H1 (cell line): Measurements from ENCODE around the gene PDCD10. TPM values are rescaled to one million over a fixed set of nuclear protein-coding genes. Genes with fewer than 3 reads are reported as not detected.

Source experiments
- CTCF ChIA-PET: fragments of 300-600 bp; sonication (Branson Sonifier 250); formaldehyde crosslinking; loops from one replicate; lab custom pipeline; 2021; ENCODE audit not compliant: partially characterized antibody; lab: Charles Lee
- POLR2A ChIA-PET: fragments of 300-600 bp; sonication (Branson Sonifier 250); formaldehyde crosslinking; loops from one replicate; lab custom pipeline; 2021; ENCODE audit warnings: inconsistent platforms; ENCODE audit not compliant: partially characterized antibody; lab: Charles Lee
- DNase-seq, 2 experiments: peaks; one replicate each; pipeline versions ENCODE4 v3.0.0 to v3.0.0-alpha.2; 2010 to 2022; ENCODE audit warnings: low spot score in 2 of 2, low read depth in 1 of 2, mixed read lengths in 1 of 2
- FAIRE-seq: peaks from 2 replicates; lab custom pipeline; 2011; peaks lifted over from hg19 to GRCh38; lab: Jason Lieb, UNC
- H2AFZ ChIP-seq: 2 replicates; pipeline ENCODE4 v1.8.1; 2012; ENCODE audit warnings: low read length, inconsistent platforms
- H2AK5ac ChIP-seq: 2 replicates; pipeline ENCODE4 v1.6.1; 2013; ENCODE audit warnings: low read depth, low read length
- H2BK120ac ChIP-seq: replicated peaks from 2 replicates; pipeline ENCODE3; 2013; ENCODE audit warnings: low read depth, low read length, inconsistent platforms
- H2BK12ac ChIP-seq: 2 replicates; pipeline ENCODE4 v1.6.1; 2013; ENCODE audit warnings: low read depth, low read length
- H2BK15ac ChIP-seq: 2 replicates; pipeline ENCODE4 v1.6.1; 2013; ENCODE audit warnings: low read length
- H2BK20ac ChIP-seq: 2 replicates; pipeline ENCODE4 v1.6.1; 2013; ENCODE audit warnings: low read length
- H2BK5ac ChIP-seq: 2 replicates; pipeline ENCODE4 v1.6.1; 2013; ENCODE audit warnings: low read depth, low read length
- H3K14ac ChIP-seq: 2 replicates; pipeline ENCODE4 v1.6.1; 2013; ENCODE audit warnings: inconsistent platforms; ENCODE audit not compliant: insufficient read length
- H3K18ac ChIP-seq: 2 replicates; pipeline ENCODE4 v1.6.1; 2013; ENCODE audit warnings: low read length; ENCODE audit errors: extremely low read depth
- H3K23ac ChIP-seq: 2 replicates; pipeline ENCODE4 v1.6.1; 2013; ENCODE audit warnings: inconsistent platforms; ENCODE audit not compliant: insufficient read length
- H3K23me2 ChIP-seq: 2 replicates; pipeline ENCODE4 v1.6.1; 2013; ENCODE audit warnings: low read depth, low read length
- H3K27ac ChIP-seq: 2 replicates; pipeline ENCODE4 v1.6.1; 2011; ENCODE audit warnings: low read depth, low read length, inconsistent platforms
- H3K27me3 ChIP-seq, 4 experiments: replicated peaks in 1 of 4; 1 replicate in 1 of 4; 2 replicates in 3 of 4; pipeline versions ENCODE4 v1.6.1 to v1.8.1; 2011 to 2013; ENCODE audit warnings: low read length in 3 of 4, mild to moderate bottlenecking in 3 of 4, inconsistent platforms in 2 of 4, mixed read lengths in 2 of 4, moderate library complexity in 1 of 4; ENCODE audit not compliant: control insufficient read depth in 3 of 4, insufficient read depth in 3 of 4; ENCODE audit errors: extremely low read depth in 1 of 4
- H3K36me3 ChIP-seq, 4 experiments: 2 replicates each; pipeline versions ENCODE4 v1.6.1 to v1.8.1; 2011 to 2013; ENCODE audit warnings: mild to moderate bottlenecking in 4 of 4, low read length in 3 of 4, moderate library complexity in 2 of 4, control low read depth in 1 of 4, inconsistent platforms in 1 of 4; ENCODE audit not compliant: insufficient read depth in 4 of 4, control insufficient read depth in 2 of 4
- H3K4ac ChIP-seq: replicated peaks from 2 replicates; pipeline ENCODE3; 2013; ENCODE audit warnings: low read length, low read depth, mixed read lengths, inconsistent platforms; ENCODE audit not compliant: insufficient read length
- H3K4me1 ChIP-seq, 4 experiments: replicated peaks in 1 of 4; 1 replicate in 1 of 4; 2 replicates in 3 of 4; pipeline versions ENCODE4 v1.6.1 to v1.8.1; 2011 to 2013; ENCODE audit warnings: low read length in 3 of 4, inconsistent platforms in 2 of 4, mixed read lengths in 1 of 4; ENCODE audit not compliant: insufficient read depth in 4 of 4, control insufficient read depth in 3 of 4
- H3K4me2 ChIP-seq, 2 experiments: 2 replicates each; pipeline versions ENCODE4 v1.6.1 to v1.8.1; 2011 to 2013; ENCODE audit warnings: low read depth in 2 of 2, low read length in 2 of 2, control low read depth in 1 of 2, inconsistent platforms in 1 of 2, mild to moderate bottlenecking in 1 of 2; ENCODE audit not compliant: insufficient read depth in 1 of 2
- H3K4me3 ChIP-seq, 4 experiments: fragments of 200-600, 300-600 bp in 1 of 4; sonication (generic), shearing (Covaris generic), sonication (Bioruptor Twin) in 1 of 4; 2 replicates each; pipeline versions ENCODE4 v1.5.1 to v1.8.1; 2011 to 2016; ENCODE audit warnings: low read length in 4 of 4, low read depth in 3 of 4, control low read depth in 2 of 4, inconsistent platforms in 2 of 4, mild to moderate bottlenecking in 2 of 4, mixed read lengths in 1 of 4, moderate library complexity in 1 of 4; ENCODE audit not compliant: insufficient read depth in 2 of 4; ENCODE audit errors: extremely low read depth in 1 of 4
- H3K56ac ChIP-seq: replicated peaks from 2 replicates; pipeline ENCODE3; 2013; ENCODE audit warnings: low read depth, mild to moderate bottlenecking, mixed read lengths, low read length, inconsistent platforms; ENCODE audit not compliant: insufficient read length
- H3K79me1 ChIP-seq: 2 replicates; pipeline ENCODE4 v1.6.1; 2013; ENCODE audit warnings: low read depth, low read length, control low read depth
- H3K79me2 ChIP-seq, 2 experiments: 2 replicates each; pipeline versions ENCODE4 v1.6.1 to v1.8.1; 2012 to 2013; ENCODE audit warnings: low read length in 2 of 2, mild to moderate bottlenecking in 2 of 2, inconsistent platforms in 1 of 2; ENCODE audit not compliant: insufficient read depth in 2 of 2, control insufficient read depth in 1 of 2
- H3K9ac ChIP-seq, 4 experiments: replicated peaks in 1 of 4; 1 replicate in 1 of 4; 2 replicates in 3 of 4; pipeline versions ENCODE4 v1.6.1 to v1.8.1; 2011 to 2013; ENCODE audit warnings: low read depth in 3 of 4, low read length in 3 of 4, control low read depth in 2 of 4, mild to moderate bottlenecking in 2 of 4, moderate library complexity in 2 of 4, inconsistent platforms in 1 of 4; ENCODE audit errors: extremely low read depth in 1 of 4
- H3K9me3 ChIP-seq, 2 experiments: 2 replicates each; pipeline versions ENCODE4 v1.6.1 to v1.8.1; 2012 to 2013; ENCODE audit warnings: mild to moderate bottlenecking in 2 of 2, moderate library complexity in 2 of 2, control low read depth in 1 of 2, inconsistent platforms in 1 of 2, low read depth in 1 of 2, low read length in 1 of 2, mixed read lengths in 1 of 2; ENCODE audit not compliant: insufficient read depth in 2 of 2
- H4K20me1 ChIP-seq, 2 experiments: replicated peaks in 1 of 2; 2 replicates each; pipeline versions ENCODE3 to v1.8.1; 2011 to 2013; ENCODE audit warnings: inconsistent platforms in 2 of 2, low read length in 2 of 2, mild to moderate bottlenecking in 1 of 2; ENCODE audit not compliant: insufficient read depth in 2 of 2, control insufficient read depth in 1 of 2
- H4K5ac ChIP-seq: 2 replicates; pipeline ENCODE4 v1.6.1; 2013; ENCODE audit warnings: low read length, low read depth, mixed read lengths, inconsistent platforms; ENCODE audit not compliant: insufficient read length
- H4K8ac ChIP-seq: 2 replicates; pipeline ENCODE4 v1.8.0; 2013; ENCODE audit warnings: mild to moderate bottlenecking, moderate library complexity, low read length, inconsistent platforms; ENCODE audit not compliant: insufficient read depth; ENCODE audit errors: extremely low read depth
- H4K91ac ChIP-seq: replicated peaks from 2 replicates; pipeline ENCODE3; 2013; ENCODE audit warnings: low read length, mixed read lengths, inconsistent platforms; ENCODE audit not compliant: insufficient read length
- BACH1 ChIP-seq: IDR thresholded peaks from 2 replicates; pipeline ENCODE4 v1.6.1; 2012; ENCODE audit warnings: low read length, improper control_type of control experiment
- BCL11A ChIP-seq, 2 experiments: IDR thresholded peaks; one replicate each; pipeline ENCODE4 v1.6.1; 2011; ENCODE audit warnings: low read depth in 2 of 2, low read length in 2 of 2, mild to moderate bottlenecking in 2 of 2
- CEBPB ChIP-seq: IDR thresholded peaks from 2 replicates; pipeline ENCODE4 v1.6.1; 2012; ENCODE audit warnings: low read depth, low read length
- GTF2F1 ChIP-seq: IDR thresholded peaks from 2 replicates; pipeline ENCODE4 v1.6.1; 2012; ENCODE audit warnings: low read depth, low read length, improper control_type of control experiment, borderline replicate concordance
- RBBP5 ChIP-seq: IDR thresholded peaks from 2 replicates; pipeline ENCODE4 v1.7.1; 2012; ENCODE audit warnings: low read depth, mild to moderate bottlenecking, inconsistent platforms, low read length, moderate library complexity, borderline replicate concordance
- RNF2 ChIP-seq: fragments of 200-900, 300-1000 bp; sonication (generic); IDR thresholded peaks from 2 replicates; pipeline ENCODE4 v1.7.1; 2016; ENCODE audit warnings: borderline replicate concordance, low read depth, mild to moderate bottlenecking, antibody characterized with exemption, low read length; ENCODE audit not compliant: poor library complexity, severe bottlenecking; ENCODE audit errors: missing control alignments
- SP2 ChIP-seq: IDR thresholded peaks from 2 replicates; pipeline ENCODE4 v1.6.1; 2012; ENCODE audit warnings: mild to moderate bottlenecking, low read length, inconsistent platforms
- ZNF274 ChIP-seq: IDR thresholded peaks from 2 replicates; pipeline ENCODE4 v1.7.0; 2012; ENCODE audit warnings: low read length, borderline replicate concordance; ENCODE audit errors: extremely low read depth
- WGBS, 2 experiments: shearing (Covaris generic) in 1 of 2; methylation state at CpG; one replicate each; pipeline versions ENCODE4 v1.1.6 to v1.1.7; 2013 to 2015; ENCODE audit warnings: low lambda C conversion rate in 2 of 2, mixed read lengths in 2 of 2, inconsistent platforms in 1 of 2, low coverage in 1 of 2, missing lambda C conversion rate in 1 of 2; ENCODE audit not compliant: insufficient replicate concordance in 2 of 2, insufficient coverage in 1 of 2, insufficient read length in 1 of 2; ENCODE audit errors: extremely low coverage in 1 of 2, missing lambda C conversion rate in 1 of 2; 5-methylcytosine and 5-hydroxymethylcytosine counted together
- long read RNA-seq, 2 experiments: library from RNA in 1 of 2; library from capped mRNA in 1 of 2; stranded (forward); transcript quantifications; one replicate each; pipeline ENCODE4 v2.0.0, GENCODE V29; 2021; ENCODE audit warnings: inconsistent platforms in 1 of 2
- polyA minus RNA-seq, 3 experiments: library from RNA; depleted of rRNA, polyadenylated mRNA; stranded (reverse); fragments of >200 nt; gene quantifications; 1 replicate in 2 of 3; 2 replicates in 1 of 3; pipeline ENCODE4 v1.2.3, GENCODE V29; 2011
- polyA plus RNA-seq, 7 experiments: library from polyadenylated mRNA; depleted of rRNA in 3 of 7; stranded (reverse) in 5 of 7; unstranded in 2 of 7; fragments of >200 nt in 5 of 7; fragments of 200-250 nt in 2 of 7; gene quantifications; 1 replicate in 5 of 7; 2 replicates in 1 of 7; 4 replicates in 1 of 7; pipeline versions ENCODE4 v1.2.1 to v1.2.3, GENCODE V29; 2011 to 2013; ENCODE audit warnings: missing spikeins in 2 of 7, mixed read lengths in 2 of 7
- total RNA-seq: library from RNA; stranded (reverse); fragmentation: NEBNext Ultra II Directional; extraction: Animal tissue kit (Norgen Biotek cat#: 25700); gene quantifications from 2 replicates; pipeline ENCODE4 v1.2.1, GENCODE V29; 2021

The PDCD10 gene
- total RNA-seq (71.8 and 76.6 TPM in 2 replicates), polyA plus RNA-seq (2011; rRNA removed) (16.4 and 52.0 TPM in 2 replicates), polyA minus RNA-seq (2011; rRNA and poly(A)+ RNA removed) (23.0 and 34.0 TPM in 2 replicates)
- polyA plus RNA-seq (2011; cell fraction: cytosol; rRNA removed) = 49.7 TPM
- polyA plus RNA-seq (2011; cell fraction: nucleus; rRNA removed) = 5.9 TPM
- polyA plus RNA-seq (2012, experiment 1 of 2) = 38.5 to 79.0 TPM (median 44.2 TPM) in 4 replicates
- polyA plus RNA-seq (2012, experiment 2 of 2) = 16.7 TPM
- polyA plus RNA-seq (2013, experiment 1 of 2) = 88.1 TPM
- polyA plus RNA-seq (2013, experiment 2 of 2) = 87.3 TPM
- polyA minus RNA-seq (2011; cell fraction: cytosol; rRNA and poly(A)+ RNA removed) = 19.0 TPM
- 34.6 TPM for polyA minus RNA-seq (2011; cell fraction: nucleus; rRNA and poly(A)+ RNA removed)
- long read RNA-seq, experiment 1, transcript PDCD10-218 (8 exons, 1,276 nt) = major isoform, 15 of 70 reads
- long read RNA-seq, experiment 1, transcript PDCD10-208 (9 exons, 1,360 nt) = minor isoform, 11 of 70 reads
- long read RNA-seq, experiment 1, partial matches to known transcripts = 27 of 70 reads
- long read RNA-seq, experiment 1, other reads (novel, unspliced or antisense) = 16 of 70 reads
- long read RNA-seq, experiment 2, transcript PDCD10-208 (9 exons, 1,360 nt) = minor isoform, 13 of 79 reads
- long read RNA-seq, experiment 2, transcript PDCD10-218 (8 exons, 1,276 nt) = major isoform, 48 of 79 reads
- long read RNA-seq, experiment 2, partial matches to known transcripts = 6 of 79 reads
- long read RNA-seq, experiment 2, other reads (novel, unspliced or antisense) = 10 of 79 reads

GRCh38 chr3:167734498-167735232 lies at the start of gene PDCD10:
Gene PDCD10, minus strand, starts transcription at chr3:167734892. Its CDS starts 14,735 bp downstream, at chr3:167720157.
- DNase-seq (peak; percentile 95 to 99), FAIRE-seq (peak; percentile 91)
- Histone ChIP-seq H3K56ac (peak within 1 kb of the TSS; percentile 96), H3K9ac (peak within 1 kb of the TSS; percentile 86 to 98 (median 96)), H3K36me3 (no peaks in the 10 kb centered on the region; a peak in 1 of 8 replicates), H4K5ac (peak within 1 kb of the TSS; percentile 92), H2BK5ac (peak within 1 kb of the TSS; percentile 99), H3K27ac (peak within 1 kb of the TSS; percentile 96), H3K79me1 (no peaks in the 10 kb centered on the region), H4K20me1 (peaks cover 4 to 6% of the 10 kb centered on the region in 2 experiments), H3K4me2 (peak within 1 kb of the TSS; percentile 51 to 75), H3K4ac (no peak within 1 kb of the TSS), H3K27me3 (no peaks in the 10 kb centered on the region), H2BK20ac (no peak within 1 kb of the TSS), H3K9me3 (no peaks in the 10 kb centered on the region), H3K4me1 (peaks cover 0 to 6% (median 2%) of the 10 kb centered on the region in 4 experiments; a peak in 3 of 7 replicates), H2AFZ (peak within 1 kb of the TSS; percentile 97), H3K14ac (no peak within 1 kb of the TSS), H3K23ac (no peak within 1 kb of the TSS), H4K8ac (peak within 1 kb of the TSS; percentile 99; the same call in 1 of the 2 replicates), H3K79me2 (peaks cover 15 to 76% of the 10 kb centered on the region in 2 experiments), H3K23me2 (peaks cover 2% of the 10 kb centered on the region; the same call in 1 of the 2 replicates), H2BK12ac (peak within 1 kb of the TSS; percentile 97), H2BK120ac (no peak within 1 kb of the TSS), H2BK15ac (peak within 1 kb of the TSS; percentile 93), H3K4me3 (peak within 1 kb of the TSS; percentile 92 to 95 (median 94)), H4K91ac (peak within 1 kb of the TSS; percentile 99), H3K18ac (peak within 1 kb of the TSS; percentile 100), H2AK5ac (no peak within 1 kb of the TSS)
- CTCF ChIA-PET = interaction anchor here (0.7 to 2.8 kb wide), 5 partner anchors 12 to 327 kb away, joined by 3 to 9 read pairs (median 3); no protein-coding TSS in a partner anchor
- WGBS, 2 experiments = 0% methylated on average over 43 of the region's 49 CpGs; no CpG with 5 or more reads in 1 of the 2 experiments
- POLR2A ChIA-PET = interaction anchor here (1.1 to 2.6 kb wide), 3 partner anchors 14 to 79 kb away, joined by 4 to 11 read pairs (median 4); no protein-coding TSS in a partner anchor
- TF ChIP-seq BACH1 (no peak), BCL11A (IDR thresholded peaks at IDR 0.05; ENCODE audit: low read depth in 2 of 2, low read length in 2 of 2) (no peak), CEBPB (no peak), RBBP5 (peak; percentile 74), SP2 (no peak), RNF2 (no peak), GTF2F1 (no peak), ZNF274 (no peak)
